Progenitor cell of endocrine pancreas (in vitro differentiated cells): ENCODE data around the gene RALGPS1. TPM values are rescaled to one million over a fixed set of nuclear protein-coding genes. Genes with fewer than 3 reads are reported as not detected.

ENCODE experiments used
- DNase-seq: peaks from one replicate; pipeline ENCODE4 v3.0.0; 2021; ENCODE audit warnings: low spot score; ENCODE audit not compliant: unreplicated experiment
- H3K27ac Mint-ChIP-seq: 2 replicates; pipeline ENCODE4 v1.8.0; 2021; ENCODE audit warnings: mild to moderate bottlenecking, moderate library complexity, mixed read lengths
- H3K27me3 Mint-ChIP-seq: 2 replicates; pipeline ENCODE4 v1.8.0; 2021; ENCODE audit warnings: mixed read lengths
- H3K36me3 Mint-ChIP-seq: 2 replicates; pipeline ENCODE4 v1.8.0; 2022; ENCODE audit warnings: mixed read lengths; ENCODE audit not compliant: insufficient read depth
- H3K4me1 Mint-ChIP-seq: 2 replicates; pipeline ENCODE4 v1.8.0; 2021; ENCODE audit warnings: low read depth, mixed read lengths
- H3K4me3 Mint-ChIP-seq: 2 replicates; pipeline ENCODE4 v1.8.0; 2021; ENCODE audit warnings: low read depth, mild to moderate bottlenecking, moderate library complexity, mixed read lengths
- H3K9me3 Mint-ChIP-seq: 2 replicates; pipeline ENCODE4 v1.8.0; 2021; ENCODE audit warnings: low read depth, mixed read lengths
- CTCF ChIP-seq: fragments of 200-600 bp; sonication (generic); IDR thresholded peaks from one replicate; pipeline ENCODE4 v1.5.0; 2021; ENCODE audit warnings: antibody characterized with exemption, mild to moderate bottlenecking; ENCODE audit not compliant: unreplicated experiment
- total RNA-seq: library from RNA; stranded (reverse); gene quantifications from 2 replicates; pipeline ENCODE4 v1.2.1, GENCODE V29; 2021

The RALGPS1 gene
- total RNA-seq, 1 donor from 2014 or later = 39.2 TPM

- no peak for DNase-seq
- no peak for TF ChIP-seq CTCF
- Mint-ChIP-seq H3K4me1 (peaks cover 21% of the 10 kb centered on the region), H3K36me3 (no peaks in the 10 kb centered on the region), H3K27me3 (no peaks in the 10 kb centered on the region), H3K9me3 (no peaks in the 10 kb centered on the region), H3K27ac (no peak overlapping the region), H3K4me3 (no peak overlapping the region)
These were observed 27.7 kb upstream of the RALGPS1 start for GRCh38 chr9:126886897-126887296.

- Mint-ChIP-seq H3K27me3 (no peaks in the 10 kb centered on the region), H3K36me3 (no peaks in the 10 kb centered on the region), H3K4me1 (no peaks in the 10 kb centered on the region), H3K4me3 (no peak overlapping the region), H3K9me3 (no peaks in the 10 kb centered on the region), H3K27ac (no peak overlapping the region)
- TF ChIP-seq CTCF = no peak
- DNase-seq = no peak
These were observed 22.9 kb upstream of the RALGPS1 start for GRCh38 chr9:126891676-126892075.

GRCh38 chr9:126893079-126893478 lies 21.5 kb upstream of the RALGPS1 start:
- TF ChIP-seq CTCF = peak; percentile 42
- Mint-ChIP-seq H3K4me3 (no peak overlapping the region), H3K27ac (no peak overlapping the region), H3K27me3 (no peaks in the 10 kb centered on the region), H3K4me1 (no peaks in the 10 kb centered on the region), H3K36me3 (no peaks in the 10 kb centered on the region), H3K9me3 (no peaks in the 10 kb centered on the region)
- no peak for DNase-seq

GRCh38 chr9:126894052-126894603 lies 20.5 kb upstream of the RALGPS1 start:
- Mint-ChIP-seq H3K27me3 (no peaks in the 10 kb centered on the region), H3K9me3 (no peaks in the 10 kb centered on the region), H3K4me3 (no peak overlapping the region), H3K36me3 (no peaks in the 10 kb centered on the region), H3K4me1 (no peaks in the 10 kb centered on the region), H3K27ac (no peak overlapping the region)
- no peak for DNase-seq
- TF ChIP-seq CTCF = no peak

GRCh38 chr9:126902210-126902609 lies 12.4 kb upstream of the RALGPS1 start:
- peaks cover 4% of the 10 kb centered on the region for H3K9me3 Mint-ChIP-seq
- H3K4me3 Mint-ChIP-seq = no peak overlapping the region
- peaks cover 10% of the 10 kb centered on the region for H3K4me1 Mint-ChIP-seq
- peaks cover 1% of the 10 kb centered on the region for H3K36me3 Mint-ChIP-seq
- no peak overlapping the region for H3K27ac Mint-ChIP-seq
- peaks cover 2% of the 10 kb centered on the region for H3K27me3 Mint-ChIP-seq
- no peak for TF ChIP-seq CTCF
- no peak for DNase-seq
